ENCODE data around the gene YPEL1.

Gene YPEL1

GRCh38 chr22:21735200-21736083 lies at the start of gene YPEL1:
Gene YPEL1, minus strand, starts transcription at chr22:21735794. Its CDS starts 25,050 bp downstream, at chr22:21710744.
- peak; percentile 99 for DNase-seq (ENCODE audit: low spot score)

GRCh38 chr22:21780259-21780658 lies 44.7 kb upstream of the YPEL1 start:
- DNase-seq (ENCODE audit: low spot score), result no peak

GRCh38 chr22:21779444-21779843 lies 43.9 kb upstream of the YPEL1 start:
- DNase-seq (ENCODE audit: low spot score), result no peak

- DNase-seq (ENCODE audit: low spot score), result no peak
Observed at GRCh38 chr22:21778705-21779363, 43.2 kb upstream of the YPEL1 start.

- no peak for DNase-seq (ENCODE audit: low spot score)
Observed at GRCh38 chr22:21771631-21771976, 36.0 kb upstream of the YPEL1 start.

GRCh38 chr22:21768435-21768834 lies 32.8 kb upstream of the YPEL1 start:
- DNase-seq (ENCODE audit: low spot score), result no peak

GRCh38 chr22:21766691-21767462 lies 31.3 kb upstream of the YPEL1 start:
- DNase-seq (ENCODE audit: low spot score), result no peak

GRCh38 chr22:21765909-21766529 lies 30.4 kb upstream of the YPEL1 start:
- DNase-seq (ENCODE audit: low spot score), result no peak

- no peak for DNase-seq (ENCODE audit: low spot score)
Observed at GRCh38 chr22:21764038-21764804, 28.6 kb upstream of the YPEL1 start.

GRCh38 chr22:21762712-21763581 lies 27.4 kb upstream of the YPEL1 start:
- no peak for DNase-seq (ENCODE audit: low spot score)

- no peak for DNase-seq (ENCODE audit: low spot score)
Observed at GRCh38 chr22:21761994-21762680, 26.5 kb upstream of the YPEL1 start.

- no peak for DNase-seq (ENCODE audit: low spot score)
Observed at GRCh38 chr22:21761086-21761485, 25.5 kb upstream of the YPEL1 start.

GRCh38 chr22:21760640-21761039 lies 25.0 kb upstream of the YPEL1 start:
- no peak for DNase-seq (ENCODE audit: low spot score)

GRCh38 chr22:21759646-21760376 lies 24.2 kb upstream of the YPEL1 start:
- DNase-seq (ENCODE audit: low spot score), result no peak

- DNase-seq (ENCODE audit: low spot score), result no peak
Observed at GRCh38 chr22:21759093-21759492, 23.5 kb upstream of the YPEL1 start.

GRCh38 chr22:21758091-21758864 lies 22.7 kb upstream of the YPEL1 start:
- no peak for DNase-seq (ENCODE audit: low spot score)

GRCh38 chr22:21755851-21756284 lies 20.3 kb upstream of the YPEL1 start:
- no peak for DNase-seq (ENCODE audit: low spot score)

- no peak for DNase-seq (ENCODE audit: low spot score)
Observed at GRCh38 chr22:21754523-21754922, 18.9 kb upstream of the YPEL1 start.

All from left forelimb (tissue), 1 donor.